ENCODE results near the gene CTRB2. TPM values are rescaled to one million over a fixed set of nuclear protein-coding genes. Genes with fewer than 3 reads are reported as not detected.

The CTRB2 gene
- total RNA-seq, 1 donor from 2014 or later: not detected

GRCh38 chr16:75227361-75228142 is 20.6 kb upstream of the CTRB2 start:
- Mint-ChIP-seq H3K27ac (ENCODE audit: unreplicated experiment) (no peak overlapping the region), H3K4me1 (ENCODE audit: low read depth) (peaks cover 11% of the 10 kb centered on the region), H3K4me3 (ENCODE audit: unreplicated experiment) (no peak overlapping the region), H3K9me3 (ENCODE audit: low read depth) (no peaks in the 10 kb centered on the region), H3K27me3 (ENCODE audit: low read depth) (no peaks in the 10 kb centered on the region), H3K36me3 (ENCODE audit: low read depth) (peaks cover 21% of the 10 kb centered on the region)
- DNase-seq (ENCODE audit: low spot score): no peak
- no peak for TF ChIP-seq CTCF (IDR thresholded peaks at IDR 0.05)

GRCh38 chr16:75226550-75227360 is 19.8 kb upstream of the CTRB2 start:
- H3K27ac Mint-ChIP-seq (ENCODE audit: unreplicated experiment): no peak overlapping the region
- no peaks in the 10 kb centered on the region for H3K9me3 Mint-ChIP-seq (ENCODE audit: low read depth)
- no peaks in the 10 kb centered on the region for H3K27me3 Mint-ChIP-seq (ENCODE audit: low read depth)
- TF ChIP-seq CTCF (IDR thresholded peaks at IDR 0.05): no peak
- peaks cover 19% of the 10 kb centered on the region for H3K36me3 Mint-ChIP-seq (ENCODE audit: low read depth)
- no peak overlapping the region for H3K4me3 Mint-ChIP-seq (ENCODE audit: unreplicated experiment)
- no peak for DNase-seq (ENCODE audit: low spot score)
- H3K4me1 Mint-ChIP-seq (ENCODE audit: low read depth): peaks cover 11% of the 10 kb centered on the region

- Mint-ChIP-seq H3K9me3 (ENCODE audit: low read depth) (no peaks in the 10 kb centered on the region), H3K27ac (ENCODE audit: unreplicated experiment) (peak overlapping the region; percentile 43), H3K4me1 (ENCODE audit: low read depth) (peaks cover 8% of the 10 kb centered on the region), H3K4me3 (ENCODE audit: unreplicated experiment) (no peak overlapping the region), H3K36me3 (ENCODE audit: low read depth) (peaks cover 13% of the 10 kb centered on the region), H3K27me3 (ENCODE audit: low read depth) (no peaks in the 10 kb centered on the region)
- TF ChIP-seq CTCF (IDR thresholded peaks at IDR 0.05): no peak
- no peak for DNase-seq (ENCODE audit: low spot score)
Observed at GRCh38 chr16:75225678-75226515, 18.9 kb upstream of the CTRB2 start.

- Mint-ChIP-seq H3K36me3 (ENCODE audit: low read depth) (peaks cover 8% of the 10 kb centered on the region), H3K9me3 (ENCODE audit: low read depth) (no peaks in the 10 kb centered on the region), H3K27me3 (ENCODE audit: low read depth) (no peaks in the 10 kb centered on the region), H3K4me3 (ENCODE audit: unreplicated experiment) (no peak overlapping the region), H3K4me1 (ENCODE audit: low read depth) (peaks cover 5% of the 10 kb centered on the region), H3K27ac (ENCODE audit: unreplicated experiment) (no peak overlapping the region)
- no peak for TF ChIP-seq CTCF (IDR thresholded peaks at IDR 0.05)
- no peak for DNase-seq (ENCODE audit: low spot score)
Observed at GRCh38 chr16:75225092-75225491, 18.1 kb upstream of the CTRB2 start.
